HG03175 (cell line): ENCODE data around the gene LIMK2.
"Not testable (repeated sequence)": the region's sequence is repeated elsewhere in the genome, so short reads cannot be mapped to it uniquely, and the experiment has no call there.

ENCODE experiments used
- ATAC-seq: cut with Tn5 transposase; IDR thresholded peaks from one replicate; pipeline ENCODE4 v1.9.1; 2021; ENCODE audit warnings: mild to moderate bottlenecking, moderate library complexity; ENCODE audit not compliant: unreplicated experiment

LIMK2 gene

GRCh38 chr22:31288496-31289240, 76.6 kb downstream of the LIMK2 start:
- no peak for ATAC-seq

GRCh38 chr22:31289344-31289743, 77.2 kb downstream of the LIMK2 start:
- ATAC-seq, result no peak

- ATAC-seq, result peak; percentile 93
Measured at GRCh38 chr22:31290494-31291471, 78.7 kb downstream of the LIMK2 start.

- ATAC-seq, result no peak
Measured at GRCh38 chr22:31291481-31292235, 79.6 kb downstream of the LIMK2 start.

- no peak for ATAC-seq
Measured at GRCh38 chr22:31292236-31292989, 80.3 kb downstream of the LIMK2 start, which contains the start of gene PIK3IP1. Gene PIK3IP1 (minus strand): TSS chr22:31292488. CDS start chr22:31292344, 144 bp downstream.

- ATAC-seq, result no peak
Measured at GRCh38 chr22:31295360-31295759, 83.3 kb downstream of the LIMK2 start.

- ATAC-seq, result no peak
Measured at GRCh38 chr22:31295831-31296657, 83.9 kb downstream of the LIMK2 start.

- no peak for ATAC-seq
Measured at GRCh38 chr22:31300896-31301295, 88.8 kb downstream of the LIMK2 start.

- no peak for ATAC-seq
Measured at GRCh38 chr22:31302006-31302405, 89.9 kb downstream of the LIMK2 start.

GRCh38 chr22:31302537-31302936, 90.4 kb downstream of the LIMK2 start:
- no peak for ATAC-seq

GRCh38 chr22:31305194-31305593, 93.1 kb downstream of the LIMK2 start:
- ATAC-seq, result no peak

GRCh38 chr22:31308181-31308580, 96.1 kb downstream of the LIMK2 start:
- ATAC-seq, result no peak

GRCh38 chr22:31313366-31314147, 101.5 kb downstream of the LIMK2 start:
- no peak for ATAC-seq

GRCh38 chr22:31314220-31314619, 102.1 kb downstream of the LIMK2 start:
- not testable (repeated sequence) for ATAC-seq

- no peak for ATAC-seq
Measured at GRCh38 chr22:31321421-31321820, 109.3 kb downstream of the LIMK2 start.

- no peak for ATAC-seq
Measured at GRCh38 chr22:31323578-31324550, 111.8 kb downstream of the LIMK2 start.

- no peak for ATAC-seq
Measured at GRCh38 chr22:31326877-31327276, 114.8 kb downstream of the LIMK2 start.
